IPS-18c (cell line): Measurements from ENCODE around the gene SMC5.

Experiments used
- H3K4me3 ChIP-seq: 2 replicates; pipeline ENCODE4 v1.7.0; 2013; ENCODE audit warnings: low read depth, mild to moderate bottlenecking, low read length, moderate library complexity; ENCODE audit not compliant: insufficient read depth
- H3K9me3 ChIP-seq: one replicate; pipeline ENCODE4 v1.6.1; 2013; ENCODE audit warnings: mild to moderate bottlenecking, low read length, moderate library complexity; ENCODE audit not compliant: control insufficient read depth, insufficient read depth

SMC5 gene

DNA sequence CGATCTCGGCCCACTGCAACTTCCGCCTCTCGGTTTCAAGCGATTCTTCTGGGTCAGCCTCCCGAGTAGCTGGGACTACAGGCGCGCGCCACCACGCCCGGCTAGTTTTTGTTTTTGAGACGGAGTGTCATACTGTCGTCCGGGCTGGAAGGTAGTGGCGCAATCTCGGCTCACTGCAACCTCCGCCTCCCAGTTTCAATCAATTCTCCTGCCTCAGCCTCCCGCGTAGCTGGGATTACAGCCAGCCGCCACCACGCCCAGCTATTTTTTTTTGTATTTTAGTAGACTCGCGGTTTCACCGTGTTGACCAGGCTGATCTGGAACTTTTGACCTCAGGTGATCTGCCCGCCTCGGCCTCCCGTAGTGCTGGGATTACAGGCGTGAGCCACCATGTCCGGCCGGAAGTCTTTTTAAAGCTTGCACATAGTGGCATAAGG, 1.2 kb downstream of the SMC5 start:
- no peaks in the 10 kb centered on the region for H3K9me3 ChIP-seq
- H3K4me3 ChIP-seq, result peak overlapping the region; percentile 89

DNA sequence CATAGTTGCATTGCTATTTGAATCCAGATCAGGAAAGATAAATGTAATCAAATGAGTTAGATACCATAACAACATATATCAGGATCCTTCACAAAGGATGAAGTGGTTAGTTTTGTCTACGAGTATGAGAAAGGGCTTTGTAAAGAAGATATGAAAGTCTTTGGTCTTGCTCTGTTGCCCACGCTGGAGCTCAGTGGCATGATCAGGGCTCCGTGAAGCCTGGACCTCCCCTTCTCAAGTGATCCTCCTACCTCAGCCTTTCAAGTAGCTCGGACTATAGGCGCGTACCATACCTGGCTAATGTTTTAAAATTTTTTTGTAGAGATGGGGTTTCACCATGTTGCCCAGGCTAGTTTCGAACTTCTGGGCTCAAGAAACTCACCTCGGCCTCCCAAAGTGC, 1.8 kb downstream of the SMC5 start:
- Histone ChIP-seq H3K9me3 (no peaks in the 10 kb centered on the region), H3K4me3 (no peak overlapping the region)

GRCh38 chr9:70261131-70261870, 2.5 kb downstream of the SMC5 start:
- Histone ChIP-seq H3K9me3 (no peaks in the 10 kb centered on the region), H3K4me3 (no peak overlapping the region)

- Histone ChIP-seq H3K9me3 (no peaks in the 10 kb centered on the region), H3K4me3 (no peak overlapping the region)
Observed at GRCh38 chr9:70262366-70262765, 3.6 kb downstream of the SMC5 start.

DNA sequence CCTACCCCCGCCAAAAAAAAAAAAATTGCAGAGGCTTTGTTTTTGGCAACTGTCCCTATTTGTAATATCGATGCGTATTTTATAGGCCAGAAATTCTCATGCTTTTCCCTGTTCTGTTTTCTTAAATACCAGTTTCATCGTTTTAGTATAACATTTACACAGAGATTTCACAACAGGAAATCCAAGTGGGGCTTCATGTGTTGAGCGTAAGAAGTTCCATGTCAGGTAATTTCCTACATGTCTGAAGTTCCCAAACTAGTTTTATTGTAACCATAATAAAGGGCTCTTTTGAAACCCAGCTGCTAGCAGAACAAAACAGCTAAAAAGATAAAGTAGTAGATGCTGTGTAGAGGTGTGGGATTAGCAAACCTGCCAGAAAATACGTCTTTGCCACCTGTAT, 4.2 kb downstream of the SMC5 start:
- Histone ChIP-seq H3K4me3 (no peak overlapping the region), H3K9me3 (no peaks in the 10 kb centered on the region)

DNA sequence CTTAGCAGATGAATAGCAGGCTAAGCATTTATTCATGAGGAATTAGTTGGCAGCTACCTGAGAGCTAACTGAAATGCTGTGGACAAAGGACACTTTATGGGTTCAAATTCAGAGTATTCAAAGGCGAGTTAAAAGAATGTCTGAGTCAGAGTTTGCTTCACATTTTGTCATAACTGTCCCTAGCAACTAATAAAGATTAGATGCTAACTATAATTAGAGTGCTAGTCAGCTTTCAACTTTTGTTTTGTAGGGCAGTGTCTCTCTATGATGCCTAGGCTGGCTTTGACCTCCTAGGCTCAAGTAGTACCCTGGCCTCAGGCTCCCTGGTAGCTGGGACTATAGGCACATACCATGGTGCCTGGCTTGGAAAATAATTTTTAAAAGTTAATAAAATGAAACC, 4.6 kb downstream of the SMC5 start:
- H3K4me3 ChIP-seq, result no peak overlapping the region
- H3K9me3 ChIP-seq, result no peaks in the 10 kb centered on the region

- no peaks in the 10 kb centered on the region for H3K9me3 ChIP-seq
- H3K4me3 ChIP-seq, result no peak overlapping the region
Observed at GRCh38 chr9:70278305-70278704, 19.5 kb downstream of the SMC5 start.

GRCh38 chr9:70283848-70284247, 25.1 kb downstream of the SMC5 start:
- Histone ChIP-seq H3K9me3 (no peaks in the 10 kb centered on the region), H3K4me3 (no peak overlapping the region)

DNA sequence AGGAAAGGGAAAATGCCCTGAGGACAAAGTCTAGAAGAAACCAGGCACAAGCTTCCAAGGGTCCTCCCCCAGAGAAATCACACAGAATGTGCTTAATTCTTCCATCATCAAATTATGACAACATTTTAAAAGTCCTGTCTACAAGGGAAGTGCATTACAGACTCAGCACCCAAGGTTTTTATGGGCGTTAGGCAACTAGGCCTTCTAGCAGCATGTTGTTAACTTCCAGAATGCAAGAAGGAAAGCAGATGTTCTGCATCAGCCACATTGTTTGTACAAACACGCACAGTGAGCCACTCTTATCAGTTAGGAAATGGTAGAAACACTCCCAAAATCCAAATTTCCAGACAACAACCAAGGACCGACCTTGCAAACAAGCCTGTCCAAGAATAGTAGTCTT, 26.5 kb downstream of the SMC5 start:
- H3K4me3 ChIP-seq, result no peak overlapping the region
- H3K9me3 ChIP-seq, result no peaks in the 10 kb centered on the region

- Histone ChIP-seq H3K4me3 (no peak overlapping the region), H3K9me3 (no peaks in the 10 kb centered on the region)
Observed at GRCh38 chr9:70285981-70286598, 27.3 kb downstream of the SMC5 start.

GRCh38 chr9:70290626-70291025, 31.8 kb downstream of the SMC5 start:
- Histone ChIP-seq H3K4me3 (no peak overlapping the region), H3K9me3 (no peaks in the 10 kb centered on the region)

DNA sequence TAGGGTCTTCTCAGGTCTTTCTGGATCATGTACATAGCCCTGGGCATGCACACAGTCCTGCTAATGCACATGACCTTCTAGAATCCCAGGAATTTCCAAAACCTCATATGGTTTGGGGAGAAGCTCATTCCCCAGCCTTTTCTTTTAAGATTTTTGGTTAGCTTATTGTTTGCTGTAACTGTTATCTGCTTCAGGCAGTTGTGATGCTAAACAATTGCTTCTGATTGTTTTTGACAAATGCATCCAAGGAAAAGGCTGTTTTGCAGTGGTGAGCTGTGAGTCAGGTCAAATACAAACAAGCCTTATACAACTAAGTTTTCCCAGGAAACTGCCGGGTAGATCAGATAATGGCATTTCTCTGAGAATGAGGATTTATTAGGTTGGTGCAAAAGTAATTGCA, 32.7 kb downstream of the SMC5 start:
- H3K9me3 ChIP-seq, result no peaks in the 10 kb centered on the region
- H3K4me3 ChIP-seq, result no peak overlapping the region

GRCh38 chr9:70292253-70292652, 33.5 kb downstream of the SMC5 start:
- no peaks in the 10 kb centered on the region for H3K9me3 ChIP-seq

DNA sequence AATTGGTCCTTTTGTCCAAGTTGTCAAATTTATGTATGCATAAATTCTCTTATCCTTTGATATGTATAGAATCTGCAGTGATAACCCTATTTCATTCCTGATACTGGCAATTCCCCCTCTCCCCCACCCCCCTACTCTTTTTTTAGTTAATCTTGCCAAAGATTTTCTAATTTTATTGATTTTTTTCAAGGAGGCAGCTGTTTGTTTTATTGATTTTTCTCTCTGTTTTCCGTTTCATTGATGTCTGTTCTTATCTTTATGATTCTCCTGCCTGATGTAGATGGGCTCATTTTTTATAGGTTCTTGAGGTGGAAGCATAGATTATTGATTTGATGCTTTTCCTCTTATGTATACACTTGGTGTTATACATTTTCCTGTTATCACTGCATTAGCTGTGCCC, 34.4 kb downstream of the SMC5 start:
- Histone ChIP-seq H3K9me3 (no peaks in the 10 kb centered on the region), H3K4me3 (no peak overlapping the region)

More at GRCh38 chr9:70292253-70292652, 33.5 kb downstream of the SMC5 start:
- no peak overlapping the region for H3K4me3 ChIP-seq

DNA sequence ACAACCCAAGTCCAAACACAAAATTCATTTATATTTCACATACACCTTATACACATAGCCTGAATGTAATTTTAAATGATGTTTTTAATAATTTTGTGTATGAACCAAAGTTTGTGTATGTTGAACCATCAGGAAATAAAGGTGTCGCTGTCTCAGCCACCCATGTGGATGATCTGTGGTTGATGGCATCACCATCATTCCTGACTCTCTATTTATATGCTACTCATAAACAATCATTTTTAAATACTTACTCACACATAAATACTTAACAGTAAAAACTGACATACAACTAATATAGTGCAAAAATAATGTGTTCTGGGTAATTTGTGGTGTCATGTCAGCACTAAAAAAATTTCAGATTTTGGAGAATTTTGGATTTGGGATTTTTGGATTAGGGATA, 38.4 kb downstream of the SMC5 start:
- Histone ChIP-seq H3K4me3 (no peak overlapping the region), H3K9me3 (no peaks in the 10 kb centered on the region)

- Histone ChIP-seq H3K9me3 (no peaks in the 10 kb centered on the region), H3K4me3 (no peak overlapping the region)
Observed at GRCh38 chr9:70298245-70298771, 39.5 kb downstream of the SMC5 start.

- H3K4me3 ChIP-seq, result no peak overlapping the region
- no peaks in the 10 kb centered on the region for H3K9me3 ChIP-seq
Observed at GRCh38 chr9:70303268-70303667, 44.5 kb downstream of the SMC5 start.

- no peaks in the 10 kb centered on the region for H3K9me3 ChIP-seq
Observed at GRCh38 chr9:70304810-70305209, 46.0 kb downstream of the SMC5 start.

More at GRCh38 chr9:70304810-70305209, 46.0 kb downstream of the SMC5 start:
- H3K4me3 ChIP-seq, result no peak overlapping the region
